ENCODE measurements around the gene PFDN6. TPM values are rescaled to one million over a fixed set of nuclear protein-coding genes. Genes with fewer than 3 reads are reported as not detected.

The PFDN6 gene
- total and polyA plus RNA-seq, 9 of the 15 experiments (the other 6 are each of a cell fraction or from before 2014, with no cell fraction given): 6.8 to 475 (median 216) TPM

DNA sequence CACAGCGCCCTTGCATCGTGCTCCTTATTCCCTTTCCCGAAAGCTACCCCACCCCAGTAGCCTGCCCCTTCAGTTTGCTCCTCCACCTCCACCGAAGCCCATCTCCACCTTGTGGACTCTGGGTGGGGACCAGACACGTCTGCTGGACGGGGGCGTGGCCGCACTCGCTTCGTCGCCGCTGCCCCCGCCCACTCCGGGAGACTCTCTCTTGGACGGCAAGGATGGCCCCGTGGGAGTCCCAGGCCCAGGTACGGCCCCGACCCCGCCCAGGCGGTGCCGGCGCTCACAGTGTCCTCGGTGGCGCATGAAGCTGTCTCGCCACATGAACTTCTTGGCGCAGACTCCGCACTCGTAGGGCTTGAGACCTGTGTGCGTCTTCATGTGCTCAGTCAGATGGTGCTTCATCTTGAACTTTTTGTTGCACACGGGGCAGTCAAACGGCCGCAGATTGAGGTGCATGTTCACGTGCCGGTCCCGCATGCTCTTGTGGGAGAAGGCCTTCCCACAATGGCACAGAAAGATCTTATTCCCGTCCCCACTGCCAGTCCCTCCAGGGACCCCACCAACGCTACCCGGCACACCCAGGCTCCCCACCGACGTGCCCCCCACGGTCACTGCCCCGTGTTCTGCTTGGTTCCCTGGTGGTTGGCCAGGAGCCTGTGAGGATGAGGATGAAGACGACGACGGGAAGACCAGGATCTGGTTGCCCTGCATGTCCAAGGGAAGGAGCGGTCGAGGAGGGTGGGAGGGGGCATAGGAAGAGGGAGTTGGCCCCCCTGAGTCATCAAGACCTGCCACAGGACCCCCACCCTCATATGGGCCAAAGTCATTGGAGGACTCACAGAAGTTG is 25.8 kb downstream of the PFDN6 start (continued):
- TF ChIP-seq ZNF778 (CRISPR knock-in tag; IDR thresholded peaks at IDR 0.05) (no peak), BHLHE40 (IDR thresholded peaks at IDR 0.05; ENCODE audit: low read length) (peak; percentile 65; the same call in 1 of the 2 replicates), NR4A1 (CRISPR knock-in tag; IDR thresholded peaks at IDR 0.05) (0 out of 2 replicates have a peak, but pooled peaks have one; percentile 51), NR4A1 (tag; IDR thresholded peaks at IDR 0.05) (no peak), HLTF (IDR thresholded peaks at IDR 0.05) (0 out of 2 replicates have a peak, but pooled peaks have one; percentile 51), KLF13 (tag; IDR thresholded peaks at IDR 0.05; ENCODE audit: borderline replicate concordance, low read depth) (peak; percentile 85), CTBP1 (IDR thresholded peaks at IDR 0.05; ENCODE audit: borderline replicate concordance) (0 out of 2 replicates have a peak, but pooled peaks have one; percentile 25), MAZ (CRISPR knock-in tag; conservative IDR thresholded peaks at IDR 0.05 in 1 of 2, IDR thresholded peaks at IDR 0.05 in 1 of 2) (peak; percentile 33 to 41; a peak in 1 of 4 replicates), ZNF217 (CRISPR knock-in tag; IDR thresholded peaks at IDR 0.05) (no peak), SNIP1 (IDR thresholded peaks at IDR 0.05; ENCODE audit: low read depth) (no peak), ZNF146 (CRISPR knock-in tag; IDR thresholded peaks at IDR 0.05; ENCODE audit: unreplicated experiment) (no peak), PTTG1 (tag; IDR thresholded peaks at IDR 0.05; ENCODE audit: low read depth) (no peak), EP400 (IDR thresholded peaks at IDR 0.05) (peak; percentile 25; the same call in 1 of the 2 replicates), CREB1 (IDR thresholded peaks at IDR 0.05) (peak; percentile 12; the same call in 1 of the 2 replicates), CREB1 (CRISPR knock-in tag; IDR thresholded peaks at IDR 0.05) (0 out of 2 replicates have a peak, but pooled peaks have one; percentile 49), C11orf30 (IDR thresholded peaks at IDR 0.05; ENCODE audit: low read depth) (no peak), RBBP5 (IDR thresholded peaks at IDR 0.05; ENCODE audit: borderline replicate concordance, insufficient read depth, low read length, poor library complexity, severe bottlenecking) (no peak), TAF1 (IDR thresholded peaks at IDR 0.05; ENCODE audit: control insufficient read depth, extremely low read depth, insufficient read depth, low read length, severe bottlenecking) (peak; percentile 17), NRF1 (conservative IDR thresholded peaks at IDR 0.05 in 1 of 2, IDR thresholded peaks at IDR 0.05 in 1 of 2) (peak; percentile 58 to 68), MEIS2 (IDR thresholded peaks at IDR 0.05; ENCODE audit: partially characterized antibody) (no peak), TAF9B (IDR thresholded peaks at IDR 0.05; ENCODE audit: partially characterized antibody) (no peak), RB1 (IDR thresholded peaks at IDR 0.05; ENCODE audit: low read depth) (no peak), PCBP1 (IDR thresholded peaks at IDR 0.05; ENCODE audit: low read depth, low read length, poor library complexity, severe bottlenecking) (no peak), ZNF324 (CRISPR knock-in tag; IDR thresholded peaks at IDR 0.05) (peak; percentile 74; the same call in 1 of the 2 replicates)
- TF ChIP-seq, protein P1, sequence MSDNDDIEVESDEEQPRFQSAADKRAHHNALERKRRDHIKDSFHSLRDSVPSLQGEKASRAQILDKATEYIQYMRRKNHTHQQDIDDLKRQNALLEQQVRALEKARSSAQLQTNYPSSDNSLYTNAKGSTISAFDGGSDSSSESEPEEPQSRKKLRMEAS (CRISPR knock-in tag; IDR thresholded peaks at IDR 0.05): 0 out of 2 replicates have a peak, but pooled peaks have one; percentile 42
- TF ChIP-seq, protein P2, sequence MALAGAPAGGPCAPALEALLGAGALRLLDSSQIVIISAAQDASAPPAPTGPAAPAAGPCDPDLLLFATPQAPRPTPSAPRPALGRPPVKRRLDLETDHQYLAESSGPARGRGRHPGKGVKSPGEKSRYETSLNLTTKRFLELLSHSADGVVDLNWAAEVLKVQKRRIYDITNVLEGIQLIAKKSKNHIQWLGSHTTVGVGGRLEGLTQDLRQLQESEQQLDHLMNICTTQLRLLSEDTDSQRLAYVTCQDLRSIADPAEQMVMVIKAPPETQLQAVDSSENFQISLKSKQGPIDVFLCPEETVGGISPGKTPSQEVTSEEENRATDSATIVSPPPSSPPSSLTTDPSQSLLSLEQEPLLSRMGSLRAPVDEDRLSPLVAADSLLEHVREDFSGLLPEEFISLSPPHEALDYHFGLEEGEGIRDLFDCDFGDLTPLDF (CRISPR knock-in tag; IDR thresholded peaks at IDR 0.05): no peak; the same call in 1 of the 2 replicates
- TF ChIP-seq, protein P3, sequence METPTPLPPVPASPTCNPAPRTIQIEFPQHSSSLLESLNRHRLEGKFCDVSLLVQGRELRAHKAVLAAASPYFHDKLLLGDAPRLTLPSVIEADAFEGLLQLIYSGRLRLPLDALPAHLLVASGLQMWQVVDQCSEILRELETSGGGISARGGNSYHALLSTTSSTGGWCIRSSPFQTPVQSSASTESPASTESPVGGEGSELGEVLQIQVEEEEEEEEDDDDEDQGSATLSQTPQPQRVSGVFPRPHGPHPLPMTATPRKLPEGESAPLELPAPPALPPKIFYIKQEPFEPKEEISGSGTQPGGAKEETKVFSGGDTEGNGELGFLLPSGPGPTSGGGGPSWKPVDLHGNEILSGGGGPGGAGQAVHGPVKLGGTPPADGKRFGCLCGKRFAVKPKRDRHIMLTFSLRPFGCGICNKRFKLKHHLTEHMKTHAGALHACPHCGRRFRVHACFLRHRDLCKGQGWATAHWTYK (CRISPR knock-in tag; IDR thresholded peaks at IDR 0.05): no peak

Data from K562 (cell line).